ENCODE results near the gene RDH13. TPM values are rescaled to one million over a fixed set of nuclear protein-coding genes. Genes with fewer than 3 reads are reported as not detected.

RDH13 gene
- total RNA-seq, 2 donors from 2014 or later: 50.5 to 69.3 TPM

DNA sequence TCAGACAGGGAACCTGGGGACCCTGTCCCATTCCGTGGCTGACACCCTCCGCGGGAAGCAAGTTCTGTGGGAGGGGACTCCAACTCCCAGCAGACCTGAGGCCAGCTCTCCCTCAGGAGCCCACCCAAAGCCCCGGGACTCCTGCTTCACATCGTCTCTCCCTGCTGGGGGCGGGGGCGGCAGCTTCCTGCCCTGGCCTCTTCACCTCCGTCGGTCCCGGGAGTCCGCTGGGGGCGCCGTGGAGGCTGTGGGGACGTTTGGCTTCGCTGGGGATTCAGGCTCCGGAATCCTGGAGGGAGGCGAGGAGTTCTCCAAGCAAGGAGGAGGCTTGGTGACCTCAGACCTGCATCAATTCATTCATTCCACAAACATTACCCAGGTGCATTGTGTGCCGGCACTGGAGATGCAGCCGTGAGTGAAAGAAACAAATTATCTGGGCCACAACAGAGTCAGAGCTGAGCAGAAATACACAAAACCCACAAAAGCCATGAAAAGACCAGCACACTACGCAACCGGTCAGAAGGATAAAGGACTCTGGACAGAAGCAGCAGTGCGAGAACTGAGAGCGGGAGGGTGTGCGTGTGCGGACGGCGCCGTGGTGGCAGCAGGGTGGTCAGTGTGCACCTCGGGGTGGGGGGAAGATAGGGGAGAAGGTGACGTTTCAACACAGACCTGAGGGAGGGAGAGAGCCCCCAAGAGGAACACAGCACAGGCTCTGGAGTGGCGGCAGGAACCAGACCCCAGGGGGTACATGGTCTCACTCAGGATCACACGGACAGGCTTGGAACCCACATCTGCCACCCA, 31.7 kb upstream of the RDH13 start:
- intact Hi-C loops (cut with DNase I, micrococcal nuclease): no loop called here
- ATAC-seq (no peak), DNase-seq (no peak)

- no peak for DNase-seq
- no peak for ATAC-seq
- intact Hi-C loops (cut with DNase I, micrococcal nuclease): no loop called here
Measured at GRCh38 chr19:55092423-55093318, 29.7 kb upstream of the RDH13 start.

- ATAC-seq: no peak
- no peak for DNase-seq
- intact Hi-C loops (cut with DNase I, micrococcal nuclease): no loop called here
Measured at GRCh38 chr19:55091955-55092354, 29.0 kb upstream of the RDH13 start.

- ATAC-seq: no peak
- intact Hi-C loops (cut with DNase I, micrococcal nuclease): no loop called here
- DNase-seq: no peak
Measured at GRCh38 chr19:55091126-55091910, 28.4 kb upstream of the RDH13 start.

DNA sequence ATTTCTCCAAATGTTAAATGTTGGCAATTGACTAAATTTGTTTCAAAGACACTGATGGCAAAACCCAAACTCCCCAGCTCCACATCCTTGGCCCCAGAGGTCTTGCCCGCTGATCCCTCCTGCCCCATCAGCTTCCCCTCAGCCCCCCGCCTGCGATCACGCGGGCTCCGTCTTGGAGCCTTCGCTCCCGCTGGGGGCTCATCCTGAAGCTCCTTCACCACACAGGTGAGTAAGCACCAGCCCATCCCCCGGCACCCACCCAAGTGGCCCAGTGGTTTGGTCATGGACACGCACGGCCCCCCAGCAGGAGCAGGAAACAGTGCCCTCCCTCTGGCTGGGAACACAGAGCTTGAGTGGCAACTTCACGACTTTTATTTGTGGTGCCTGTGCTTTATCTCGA, 27.6 kb upstream of the RDH13 start:
- intact Hi-C loops (cut with DNase I, micrococcal nuclease): no loop called here
- DNase-seq (no peak), ATAC-seq (no peak)

DNA sequence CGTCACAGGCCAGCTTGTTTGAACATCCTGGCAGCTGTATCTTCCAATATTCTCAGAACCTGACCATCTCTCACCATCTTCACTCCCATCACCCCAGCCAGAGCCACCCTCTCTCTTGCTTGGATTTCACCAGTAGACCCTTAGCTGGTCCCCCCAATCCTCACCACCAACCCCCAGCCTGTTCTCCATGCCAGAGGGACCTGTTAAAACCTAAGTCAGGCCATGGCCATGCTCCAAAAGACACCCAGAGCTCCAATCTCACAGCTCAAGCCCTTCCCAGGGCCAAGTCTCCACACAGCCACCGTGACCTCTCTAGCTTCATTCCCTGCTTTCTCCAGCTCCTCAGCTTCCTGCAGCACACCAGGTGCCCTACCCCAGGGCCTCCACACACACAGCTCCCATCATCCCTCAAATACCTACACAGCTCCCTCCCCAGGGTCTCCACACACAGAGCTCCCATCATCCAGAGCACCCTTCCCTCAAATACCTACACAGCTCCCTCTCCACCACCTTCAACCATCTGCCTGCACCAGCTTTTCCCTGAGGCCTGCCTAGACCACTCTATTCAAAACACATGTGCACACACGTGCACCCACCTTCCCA, 26.5 kb upstream of the RDH13 start:
- ATAC-seq (no peak), DNase-seq (no peak)
- intact Hi-C loops (cut with DNase I, micrococcal nuclease): no loop called here

DNA sequence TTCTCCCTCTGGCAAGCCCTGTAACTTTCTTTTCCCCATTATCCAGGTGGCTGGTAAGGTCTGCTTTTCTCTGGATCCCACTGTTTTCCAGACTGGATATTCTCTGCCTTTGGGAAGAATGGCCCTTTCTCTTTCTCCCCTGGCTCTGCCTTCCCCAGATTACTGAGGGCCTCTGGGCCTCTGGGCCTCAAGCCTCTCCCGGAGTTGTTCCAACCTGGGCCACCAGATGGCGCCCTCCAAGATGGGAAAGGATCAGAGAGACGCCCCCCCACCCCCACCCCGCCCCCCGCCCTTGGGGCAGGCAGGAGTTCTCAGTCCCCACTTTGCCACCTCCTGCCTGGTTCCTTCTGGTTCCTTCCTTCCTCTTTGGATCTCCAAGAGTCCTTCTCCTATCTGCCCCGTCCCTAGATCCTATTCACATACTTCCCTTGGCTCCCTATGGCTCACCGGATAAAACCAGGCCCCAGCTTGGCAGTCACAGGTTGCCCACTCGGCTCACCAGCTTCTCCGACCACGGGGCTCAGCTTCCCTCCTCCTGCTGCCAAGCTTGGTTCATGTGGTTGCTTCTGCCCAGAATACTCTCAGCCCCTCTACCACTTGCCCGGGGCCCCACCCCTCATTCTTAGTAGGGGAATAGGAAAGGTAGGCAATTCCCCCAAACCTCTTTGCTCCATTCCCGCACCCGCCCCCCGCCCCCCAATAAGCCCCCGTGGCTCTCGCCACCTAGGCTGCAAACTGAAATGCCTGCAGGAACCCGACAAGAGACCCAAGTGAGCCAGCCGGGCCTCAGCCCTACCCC, 25.8 kb upstream of the RDH13 start:
- peak; percentile 26 for ATAC-seq
- DNase-seq: peak in 1 of 2 donors; percentile 85
- intact Hi-C loops (cut with DNase I, micrococcal nuclease): no loop called here

GRCh38 chr19:55088021-55088451, 25.1 kb upstream of the RDH13 start:
- intact Hi-C loops (cut with DNase I, micrococcal nuclease): no loop called here
- ATAC-seq (no peak), DNase-seq (no peak)

DNA sequence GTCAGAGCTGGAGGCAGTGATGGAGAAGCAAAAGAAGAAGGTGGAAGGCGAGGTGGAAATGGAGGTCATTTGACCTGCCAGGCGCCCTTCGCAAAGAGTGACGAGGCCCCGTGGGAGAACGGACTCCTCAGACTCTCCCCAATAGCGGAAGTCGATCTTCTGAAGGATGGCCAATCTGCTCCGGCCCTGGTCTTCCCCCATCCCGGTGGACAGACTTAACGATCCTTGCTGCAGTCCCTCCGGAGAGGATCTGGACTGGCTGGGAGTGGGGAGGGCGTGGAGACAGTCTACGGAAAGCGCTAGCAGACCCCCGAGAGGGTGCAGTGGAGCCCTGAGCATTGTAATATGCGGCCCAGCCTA, 24.6 kb upstream of the RDH13 start:
- DNase-seq (no peak), ATAC-seq (no peak)
- intact Hi-C loops (cut with DNase I, micrococcal nuclease): no loop called here

DNA sequence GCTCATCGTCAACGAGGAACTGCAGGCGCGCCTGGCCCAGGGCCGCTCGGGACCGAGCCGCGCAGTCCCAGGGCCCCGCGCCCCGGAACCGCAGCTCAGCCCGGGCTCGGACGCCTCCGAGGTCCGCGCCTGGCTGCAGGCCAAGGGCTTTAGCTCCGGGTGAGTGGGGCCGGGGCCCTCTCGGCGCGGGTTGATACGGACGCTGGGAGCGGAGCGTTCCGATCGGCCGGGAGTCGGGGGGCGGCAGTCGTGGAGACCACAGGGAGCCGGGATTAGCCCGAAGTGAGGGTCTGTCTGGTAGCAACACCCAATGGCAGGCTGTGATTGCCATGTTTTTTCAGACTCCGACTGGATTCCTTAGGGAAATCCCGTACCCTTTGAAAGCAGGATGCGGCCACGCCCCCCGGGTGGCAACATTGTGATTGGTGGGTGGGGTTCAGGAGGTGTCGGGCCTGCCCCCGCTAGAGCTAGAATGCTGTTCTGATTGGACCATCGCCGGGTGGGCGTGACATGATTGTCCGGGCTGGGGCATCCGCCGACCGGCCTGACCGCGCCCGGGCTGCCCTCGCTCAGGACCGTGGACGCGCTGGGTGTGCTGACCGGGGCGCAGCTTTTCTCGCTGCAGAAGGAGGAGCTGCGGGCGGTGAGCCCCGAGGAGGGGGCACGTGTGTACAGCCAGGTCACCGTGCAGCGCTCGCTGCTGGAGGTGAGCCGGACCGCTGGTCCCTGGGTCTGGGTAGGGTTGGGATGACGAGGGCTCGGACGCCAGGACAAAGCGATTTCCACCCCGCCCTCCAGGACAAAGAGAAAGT, 24.0 kb upstream of the RDH13 start:
- intact Hi-C loops (cut with DNase I, micrococcal nuclease): no loop called here
- peak; percentile 89 for ATAC-seq

GRCh38 chr19:55085923-55086715, 23.2 kb upstream of the RDH13 start:
- DNase-seq (no peak), ATAC-seq (no peak)
- intact Hi-C loops (cut with DNase I, micrococcal nuclease): no loop called here

More for the DNA sequence above, 24.0 kb upstream of the RDH13 start:
- DNase-seq: peak; percentile 96 to 97

DNA sequence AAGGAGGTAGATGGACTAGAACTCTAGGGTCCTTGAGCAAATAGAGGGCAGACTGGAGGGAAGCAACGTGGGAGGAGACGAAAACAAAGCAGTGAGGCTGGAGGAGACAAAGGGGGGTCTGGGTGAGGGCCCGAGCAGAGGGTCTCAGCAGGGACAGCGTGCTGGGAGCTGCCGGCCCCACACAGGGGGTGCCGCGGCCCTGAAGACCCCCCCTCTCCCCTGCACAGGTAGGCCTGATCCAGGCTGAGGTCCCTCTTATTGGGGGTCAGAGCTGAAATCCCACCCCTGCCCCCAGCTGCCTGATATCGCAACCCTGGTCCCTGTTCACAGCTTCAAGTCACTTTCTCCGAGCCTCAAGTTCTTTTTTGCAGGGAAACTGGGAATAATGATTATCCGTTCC, 21.5 kb upstream of the RDH13 start:
- ATAC-seq: no peak
- intact Hi-C loops (cut with DNase I, micrococcal nuclease): no loop called here

DNA sequence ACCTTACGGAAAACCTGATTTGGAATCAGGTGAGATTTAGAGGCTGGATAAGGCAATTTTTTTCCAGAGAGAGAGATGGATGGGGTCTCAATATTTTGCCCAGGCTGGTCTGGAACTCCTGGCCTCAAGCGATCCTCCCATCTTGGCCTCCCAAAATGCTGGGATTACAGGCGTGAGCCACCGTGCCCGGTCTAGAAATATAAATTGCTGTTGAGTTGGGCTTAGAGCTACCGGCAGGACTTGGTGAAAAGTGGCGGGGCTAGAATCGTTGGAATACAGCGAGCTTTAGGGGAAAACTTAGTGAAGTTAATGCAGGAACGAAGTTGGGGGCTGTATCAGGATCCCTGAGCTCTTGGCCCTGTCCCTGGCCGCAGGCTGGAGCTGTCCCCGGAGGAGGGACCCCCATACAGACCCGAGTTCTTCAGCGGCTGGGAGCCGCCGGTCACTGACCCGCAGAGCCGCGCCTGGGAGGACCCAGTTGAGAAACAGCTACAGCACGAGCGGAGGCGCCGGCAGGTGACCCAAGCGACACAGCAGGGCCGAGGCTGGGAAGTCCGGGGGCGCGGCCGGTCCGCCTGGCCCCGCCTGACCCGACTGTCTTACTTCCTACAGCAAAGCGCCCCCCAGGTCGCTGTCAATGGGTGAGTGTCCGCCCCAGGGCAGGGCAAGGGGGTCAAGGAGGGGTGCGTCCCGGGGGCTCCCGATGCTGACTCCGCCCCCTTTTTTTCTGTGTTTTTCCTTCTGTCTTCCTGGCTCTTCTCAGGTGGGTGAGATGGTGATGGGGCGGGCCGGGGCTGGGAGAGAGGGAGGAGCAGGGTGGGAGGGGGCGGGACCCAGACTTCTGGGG, 20.3 kb upstream of the RDH13 start:
- ATAC-seq (no peak), DNase-seq (no peak)

More for the DNA sequence above, 21.5 kb upstream of the RDH13 start:
- DNase-seq: no peak

GRCh38 chr19:55082020-55082851, 19.3 kb upstream of the RDH13 start:
- intact Hi-C loops (cut with DNase I, micrococcal nuclease): no loop called here
- ATAC-seq: no peak

More for the DNA sequence above, 20.3 kb upstream of the RDH13 start:
- intact Hi-C loops (cut with DNase I, micrococcal nuclease): no loop called here

DNA sequence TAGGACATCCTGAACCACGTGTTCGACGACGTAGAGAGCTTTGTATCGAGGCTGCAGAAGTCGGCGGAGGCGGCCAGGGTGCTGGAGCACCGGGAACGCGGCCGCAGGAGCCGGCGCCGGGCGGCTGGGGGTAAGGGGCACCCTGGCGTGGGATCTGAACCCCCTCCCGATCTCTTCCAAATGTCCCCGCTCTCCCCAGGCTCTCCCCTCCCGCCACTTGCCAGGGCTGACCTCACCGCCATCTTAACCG, 18.7 kb upstream of the RDH13 start:
- intact Hi-C loops (cut with DNase I, micrococcal nuclease): no loop called here
- DNase-seq (no peak), ATAC-seq (no peak)

More at GRCh38 chr19:55082020-55082851, 19.3 kb upstream of the RDH13 start:
- no peak for DNase-seq

Measured in left colon (tissue), 2 donors.